KG1 (cell line): ENCODE measurements around the gene RAB2B.

Source experiments
- DNase-seq: peaks from one replicate; lab custom pipeline; 2025; lab: John Stamatoyannopoulos, UW

RAB2B gene

GRCh38 chr14:21476925-21477681 is at the start of gene RAB2B, which contains the start of gene TOX4:
RAB2B (minus strand) TSS chr14:21476959; CDS start chr14:21476872, 87 bp downstream.
TOX4 (plus strand) TSS chr14:21477195; CDS start chr14:21477279, 84 bp downstream.
- peak; percentile 90 for DNase-seq

GRCh38 chr14:21525962-21526671 is 49.4 kb upstream of the RAB2B start, which contains the start of gene SALL2:
SALL2 (minus strand) TSS chr14:21526346; CDS start chr14:21526127, 219 bp downstream.
- DNase-seq, result no peak

- no peak for DNase-seq
These were observed 48.8 kb upstream of the RAB2B start for GRCh38 chr14:21525571-21525961.

- DNase-seq, result no peak
These were observed 48.1 kb upstream of the RAB2B start for GRCh38 chr14:21524575-21525490.

- DNase-seq, result no peak
These were observed 46.4 kb upstream of the RAB2B start for GRCh38 chr14:21523203-21523602.

GRCh38 chr14:21521501-21521900 is 44.7 kb upstream of the RAB2B start:
- DNase-seq, result no peak

GRCh38 chr14:21520767-21521166 is 44.0 kb upstream of the RAB2B start:
- no peak for DNase-seq

- no peak for DNase-seq
These were observed 42.0 kb upstream of the RAB2B start for GRCh38 chr14:21518725-21519124.

- no peak for DNase-seq
These were observed 37.6 kb upstream of the RAB2B start for GRCh38 chr14:21514341-21514740.

GRCh38 chr14:21510735-21511657 is 34.2 kb upstream of the RAB2B start, which contains the start of gene METTL3:
METTL3 (minus strand) TSS chr14:21511340; CDS start chr14:21511223, 117 bp downstream.
- DNase-seq, result peak; percentile 95

- DNase-seq, result no peak
These were observed 32.8 kb upstream of the RAB2B start for GRCh38 chr14:21509432-21510143.

GRCh38 chr14:21506557-21506956 is 29.8 kb upstream of the RAB2B start:
- DNase-seq, result no peak

- no peak for DNase-seq
These were observed 28.3 kb upstream of the RAB2B start for GRCh38 chr14:21505012-21505553.

- DNase-seq, result no peak
These were observed 26.6 kb upstream of the RAB2B start for GRCh38 chr14:21503376-21503775.

- DNase-seq, result no peak
These were observed 24.8 kb upstream of the RAB2B start for GRCh38 chr14:21501568-21501967.

GRCh38 chr14:21498540-21499526 is 22.1 kb upstream of the RAB2B start:
- no peak for DNase-seq

GRCh38 chr14:21496453-21496852 is 19.7 kb upstream of the RAB2B start:
- DNase-seq, result no peak

GRCh38 chr14:21494902-21495762 is 18.4 kb upstream of the RAB2B start:
- no peak for DNase-seq
